Pons (tissue), 1 donor: ENCODE measurements around the gene GTPBP2.
"Not testable (repeated sequence)": the region's sequence is repeated elsewhere in the genome, so short reads cannot be mapped to it uniquely, and the experiment has no call there.

Experiments
- DNase-seq: peaks from one replicate; pipeline ENCODE4 v3.0.0-alpha.2; 2016; ENCODE audit warnings: low spot score

GTPBP2 gene

DNA sequence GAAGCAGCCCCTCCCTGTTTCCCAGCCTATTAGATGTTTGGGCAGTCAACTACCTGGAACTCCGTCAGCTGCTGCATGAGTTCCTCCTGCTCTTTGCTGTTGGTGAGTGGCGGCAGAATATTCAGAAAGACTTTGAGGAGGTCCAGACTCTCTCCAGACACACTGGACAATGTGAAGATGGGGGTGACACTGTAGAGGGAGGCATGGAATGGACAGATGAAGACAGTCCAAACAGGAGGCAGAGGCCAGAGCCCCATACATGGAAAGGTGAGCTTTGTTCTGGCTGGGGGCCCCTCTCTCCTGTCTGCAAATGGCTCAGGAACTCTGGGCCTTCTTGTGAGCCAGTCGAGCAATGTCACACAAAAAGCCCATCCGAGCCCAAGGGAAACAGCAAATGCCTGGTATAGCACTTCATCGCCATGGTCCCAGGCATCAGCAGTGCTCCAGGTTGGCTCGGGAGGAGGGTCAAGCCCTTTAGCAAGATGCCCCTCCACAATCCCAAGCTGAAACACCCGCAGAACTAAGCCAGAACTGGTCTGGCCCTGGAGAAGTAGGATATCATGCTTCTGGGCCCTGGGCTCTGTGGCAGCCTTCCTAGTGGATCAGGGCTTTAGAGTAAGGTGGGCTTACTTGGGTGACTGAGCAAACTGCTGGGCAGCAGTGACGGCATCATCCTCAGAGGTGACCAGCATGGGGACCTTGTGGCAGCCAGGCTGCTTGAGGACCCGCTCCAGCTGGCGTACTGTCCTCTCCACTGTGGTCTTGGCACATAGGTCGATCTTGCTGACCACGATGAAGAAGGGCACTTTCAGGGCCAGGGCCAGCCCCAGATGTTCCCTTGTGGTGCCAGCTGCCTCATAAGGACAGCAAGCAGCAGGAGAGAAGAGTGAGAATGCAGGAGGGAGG lies 4.9 kb downstream of the GTPBP2 start:
- no peak for DNase-seq

DNA sequence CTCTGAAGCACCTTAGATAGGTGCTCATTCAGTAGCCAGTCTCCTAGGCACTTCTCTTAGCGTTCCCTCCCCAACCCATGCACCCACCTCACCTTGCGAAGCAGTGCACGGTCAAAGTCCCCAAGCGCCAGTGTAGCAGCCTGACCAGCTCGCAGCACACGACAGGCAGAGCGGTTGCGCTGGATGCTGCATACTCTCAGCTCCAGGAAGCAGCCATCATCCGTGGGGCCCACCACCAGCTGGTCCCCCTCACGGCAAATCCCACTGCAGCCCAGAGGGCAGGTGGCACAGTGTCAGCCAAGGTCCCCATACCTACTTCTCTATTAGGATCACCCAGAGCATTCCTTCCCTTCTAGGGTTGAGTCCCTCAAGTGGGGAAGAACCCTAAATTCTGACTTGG lies 6.5 kb downstream of the GTPBP2 start:
- DNase-seq: no peak

DNA sequence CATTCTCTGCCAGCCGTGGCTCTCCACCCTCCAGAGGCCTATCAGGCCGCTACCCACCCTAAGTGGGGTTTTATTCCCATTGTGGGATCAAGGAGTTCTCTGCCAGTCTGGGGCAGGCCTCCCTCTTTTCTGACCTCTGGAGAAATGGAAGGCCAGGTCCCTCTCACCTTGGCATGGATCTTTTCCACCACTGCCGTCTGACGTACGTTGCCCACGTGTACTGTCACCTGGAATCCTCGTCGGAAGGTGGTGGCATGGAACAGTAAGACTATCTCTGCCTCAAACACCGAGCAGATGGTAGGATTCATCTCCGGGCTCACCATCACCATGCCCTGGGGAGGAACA lies 7.3 kb downstream of the GTPBP2 start:
- DNase-seq: no peak

DNA sequence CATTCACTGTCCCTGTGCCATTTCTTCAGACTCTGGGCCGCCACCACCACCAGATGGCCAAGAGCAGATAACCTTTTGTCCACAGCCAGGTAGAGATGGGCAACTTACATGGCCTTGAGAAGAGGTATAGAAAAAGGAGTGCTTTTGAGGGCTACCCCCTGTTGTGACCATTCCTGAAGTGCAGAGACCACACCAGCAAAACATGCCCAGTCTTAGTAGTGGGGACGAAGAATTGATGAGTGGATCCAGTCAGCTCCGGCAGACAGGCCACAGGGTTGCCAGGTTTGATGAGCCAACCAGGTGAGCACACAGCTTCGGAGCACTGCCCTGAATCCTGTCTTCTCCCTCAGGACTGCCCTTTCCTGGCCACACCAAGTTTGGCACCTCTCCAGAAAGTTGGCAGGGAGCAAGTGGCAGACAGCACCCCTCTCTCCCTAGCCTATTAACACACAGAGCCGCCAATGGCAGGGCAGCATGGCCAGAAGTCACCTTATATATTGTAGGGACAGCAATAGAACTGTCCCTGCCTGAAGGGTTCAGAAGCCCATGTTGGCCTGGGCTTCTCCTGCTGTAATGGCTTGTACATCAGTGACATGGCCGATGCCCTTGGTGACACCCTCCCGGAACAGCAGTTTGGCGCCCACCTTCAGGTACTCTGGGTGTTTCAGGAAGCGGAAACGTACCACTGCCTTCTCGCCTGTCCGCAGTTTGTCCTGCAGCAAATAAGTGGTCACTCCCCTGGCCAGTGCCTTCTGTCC lies 7.8 kb downstream of the GTPBP2 start:
- DNase-seq: no peak

DNA sequence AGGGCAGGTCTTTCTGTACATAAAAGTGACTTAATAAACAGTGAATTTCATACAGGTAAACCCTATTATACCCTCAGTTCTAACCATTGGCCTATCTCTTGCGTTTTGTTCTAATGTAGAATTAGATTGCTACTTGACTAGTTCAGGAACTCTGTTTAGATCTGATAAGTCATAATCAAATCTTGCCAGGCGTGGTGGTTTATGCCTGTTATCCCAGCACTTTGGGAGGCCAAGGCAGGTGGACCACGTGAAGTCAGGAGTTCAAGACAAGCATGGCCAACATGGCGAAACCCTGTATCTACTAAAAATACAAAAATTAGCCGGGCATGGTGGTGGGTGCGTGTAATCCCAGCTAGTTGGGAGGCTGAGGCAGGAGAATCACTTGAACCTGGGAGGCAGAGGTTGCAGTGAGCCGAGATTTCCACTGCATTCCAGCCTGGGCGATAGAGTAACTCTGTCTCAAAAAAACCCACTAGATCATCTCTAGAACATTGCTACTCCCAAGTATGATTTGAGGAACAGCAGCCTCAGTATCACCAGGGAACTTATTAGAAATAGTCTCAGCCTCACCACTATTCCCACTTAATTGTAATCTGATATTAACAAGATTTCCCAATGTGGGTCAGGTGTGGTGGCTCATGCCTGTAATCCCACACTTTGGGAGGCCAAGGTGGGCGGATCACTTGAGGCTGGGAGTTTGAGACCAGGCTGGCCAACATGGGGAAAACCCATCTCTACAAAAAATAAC lies 12.2 kb downstream of the GTPBP2 start:
- no peak for DNase-seq

DNA sequence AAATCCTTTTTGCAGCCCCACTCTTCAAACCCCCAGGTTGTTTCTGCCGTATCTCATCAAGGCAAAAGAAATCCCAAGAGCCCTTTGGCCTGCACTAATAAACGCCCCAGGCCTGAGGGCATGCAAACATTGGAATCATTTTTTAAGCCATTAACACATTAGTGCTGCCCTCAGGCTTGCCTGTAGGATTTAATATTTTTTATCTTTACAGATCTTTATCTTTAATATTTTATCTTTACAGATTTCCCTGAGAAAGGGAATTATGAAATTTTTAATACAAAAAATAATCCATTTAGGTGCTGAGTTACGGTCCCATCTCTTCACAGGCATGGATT lies 14.7 kb downstream of the GTPBP2 start:
- no peak for DNase-seq

DNA sequence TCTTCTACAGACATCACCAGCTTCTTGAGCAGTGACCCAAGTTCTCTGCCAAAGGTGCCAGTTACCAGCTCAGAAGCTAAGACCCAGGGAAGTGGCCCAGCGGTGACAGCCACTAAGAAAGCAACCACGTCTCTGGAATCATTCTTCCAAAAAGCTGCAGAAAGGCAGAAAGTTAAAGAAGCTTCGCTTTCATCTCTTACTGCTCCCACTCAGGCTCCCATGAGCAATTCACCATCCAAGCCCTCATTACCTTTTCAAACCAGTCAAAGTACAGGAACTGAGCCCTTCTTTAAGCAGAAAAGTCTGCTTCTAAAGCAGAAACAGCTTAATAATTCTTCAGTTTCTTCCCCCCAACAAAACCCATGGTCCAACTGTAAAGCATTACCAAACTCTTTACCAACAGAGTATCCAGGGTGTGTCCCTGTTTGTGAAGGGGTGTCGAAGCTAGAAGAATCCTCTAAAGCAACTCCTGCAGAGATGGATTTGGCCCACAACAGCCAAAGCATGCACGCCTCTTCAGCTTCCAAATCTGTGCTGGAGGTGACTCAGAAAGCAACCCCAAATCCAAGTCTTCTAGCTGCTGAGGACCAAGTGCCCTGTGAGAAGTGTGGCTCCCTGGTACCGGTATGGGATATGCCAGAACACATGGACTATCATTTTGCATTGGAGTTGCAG lies 15.2 kb downstream of the GTPBP2 start:
- DNase-seq: no peak

DNA sequence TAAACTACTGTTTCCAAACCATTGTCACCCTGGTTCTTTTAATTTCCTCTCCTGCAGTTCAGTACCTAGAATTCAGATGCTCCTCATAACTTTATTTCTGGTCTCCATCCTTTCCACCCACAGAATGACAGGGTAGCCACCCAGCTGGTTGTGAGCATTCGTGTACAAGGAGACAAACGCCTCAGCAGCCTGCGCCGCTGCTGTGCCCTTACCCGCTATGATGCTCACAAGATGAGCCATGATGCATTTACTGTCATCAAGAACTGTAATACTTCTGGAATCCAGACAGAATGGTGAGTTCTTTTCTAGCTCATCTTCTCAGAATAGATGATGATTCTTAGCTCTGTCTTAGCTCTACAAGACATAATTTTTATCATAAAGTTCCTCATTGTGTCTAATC lies 18.6 kb downstream of the GTPBP2 start:
- DNase-seq: no peak

DNA sequence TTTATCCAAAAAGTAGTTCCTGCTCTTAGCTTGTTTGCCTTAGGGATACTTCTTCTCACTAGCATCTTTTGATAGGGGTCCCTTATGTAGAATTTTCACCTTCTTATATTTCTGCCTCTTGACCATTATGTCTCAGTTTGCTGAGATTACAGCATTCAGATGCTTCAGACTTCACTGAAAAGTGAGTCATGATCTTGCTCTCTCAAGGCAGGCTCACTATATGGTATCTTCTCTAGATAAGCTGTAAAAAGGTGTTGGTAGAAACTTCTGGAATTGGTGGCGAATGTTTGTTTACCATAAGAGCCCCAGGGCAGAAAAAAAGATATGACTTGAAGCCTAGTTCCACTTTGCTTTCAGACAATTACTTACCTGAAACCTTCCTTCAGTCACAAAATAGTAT lies 19.7 kb downstream of the GTPBP2 start:
- DNase-seq: no peak

DNA sequence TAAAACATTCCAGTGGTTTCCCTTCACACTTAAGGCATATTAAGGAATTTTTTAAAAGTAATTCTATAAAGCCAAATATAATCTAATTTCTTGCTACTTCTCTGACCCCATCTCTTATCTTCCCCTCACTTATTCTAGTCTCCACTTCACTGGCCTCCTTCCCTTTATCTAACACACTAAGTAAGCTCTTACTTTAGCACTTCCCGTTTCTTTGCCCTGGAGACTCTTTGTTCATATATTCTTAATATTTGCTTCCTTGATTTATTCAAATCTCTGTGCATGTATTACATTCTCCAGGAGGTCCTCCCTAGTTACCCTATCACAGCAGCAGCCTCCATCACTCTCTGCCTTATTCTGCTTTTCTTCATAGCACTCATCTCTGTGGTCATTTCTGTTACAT lies 20.3 kb downstream of the GTPBP2 start:
- DNase-seq: no peak

DNA sequence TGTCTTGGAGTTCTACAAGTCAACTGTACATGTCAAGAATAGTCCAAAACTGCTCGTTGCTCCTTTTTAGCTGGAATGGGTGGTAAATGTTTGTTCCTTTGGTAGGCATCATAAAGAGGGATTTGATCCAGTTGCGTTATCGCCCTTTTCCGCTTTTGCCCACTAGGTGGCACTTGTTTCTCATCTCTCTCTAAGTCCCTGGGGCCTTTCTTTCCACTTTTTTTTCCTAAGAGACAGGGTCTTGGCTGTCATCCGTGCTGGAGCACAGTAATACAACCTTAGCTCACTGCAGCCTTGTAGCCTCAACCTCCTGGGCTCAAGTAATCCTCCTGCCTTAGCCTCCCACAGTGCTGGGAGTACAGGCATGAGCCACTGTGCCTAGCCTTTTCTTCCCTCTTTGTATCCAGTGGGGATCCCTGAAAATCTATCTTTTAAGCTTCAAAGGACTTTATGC lies 20.7 kb downstream of the GTPBP2 start:
- peak; percentile 82 for DNase-seq

DNA sequence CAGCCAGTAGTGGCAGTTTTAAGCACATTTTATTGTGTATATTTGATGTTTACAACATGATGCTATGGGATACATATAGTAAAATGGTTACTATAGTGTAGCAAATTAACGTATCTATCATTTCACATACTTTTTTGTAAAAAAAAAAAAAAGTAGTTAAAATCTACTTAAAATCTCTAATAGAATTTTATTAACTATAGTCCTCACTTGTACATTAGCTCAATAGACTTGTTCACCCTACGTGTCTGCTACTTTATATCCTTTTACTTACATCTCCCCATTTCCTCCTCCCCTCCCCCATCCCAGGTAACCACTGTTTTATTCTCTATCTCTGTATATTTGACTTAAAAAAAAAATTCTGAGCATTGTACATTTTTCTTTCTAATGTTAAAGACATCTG lies 23.0 kb downstream of the GTPBP2 start:
- DNase-seq: no peak

DNA sequence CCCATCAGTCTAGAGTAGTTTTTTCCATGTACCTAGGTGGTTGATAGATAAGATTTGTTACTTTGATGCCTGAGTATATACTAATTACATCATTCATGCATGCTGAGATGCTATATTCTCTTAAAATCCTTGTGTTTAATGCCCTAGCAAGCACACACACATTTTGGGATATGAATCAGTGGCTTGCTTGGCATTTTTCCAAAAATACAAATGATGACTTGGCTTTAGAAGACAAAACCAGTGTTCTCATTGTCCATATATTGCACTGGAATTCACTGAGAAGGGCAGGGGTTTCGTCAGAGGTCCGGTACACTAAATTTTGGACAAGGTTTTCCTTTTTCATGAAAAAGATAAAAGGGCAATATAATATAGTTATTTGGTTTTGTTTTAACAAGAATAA lies 24.9 kb downstream of the GTPBP2 start:
- no peak for DNase-seq

DNA sequence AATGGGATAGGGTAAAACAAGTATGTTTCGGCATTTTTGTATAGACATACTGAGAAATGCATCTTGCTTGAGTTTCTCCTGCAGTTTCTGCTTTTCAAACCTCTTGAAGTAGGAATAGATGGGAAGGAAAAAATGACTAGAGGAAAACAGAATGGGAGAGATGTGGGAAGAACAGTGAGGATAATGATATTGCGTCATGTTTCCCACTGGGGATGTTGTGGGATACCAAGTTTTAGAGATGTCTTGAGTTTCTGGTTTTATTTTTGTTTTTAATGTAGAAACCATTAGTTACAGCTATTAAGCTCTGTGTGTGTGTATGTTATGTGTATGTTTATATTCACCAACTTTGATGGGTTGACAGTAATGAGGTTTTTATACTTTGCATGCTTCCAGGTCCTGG lies 28.5 kb downstream of the GTPBP2 start:
- no peak for DNase-seq

DNA sequence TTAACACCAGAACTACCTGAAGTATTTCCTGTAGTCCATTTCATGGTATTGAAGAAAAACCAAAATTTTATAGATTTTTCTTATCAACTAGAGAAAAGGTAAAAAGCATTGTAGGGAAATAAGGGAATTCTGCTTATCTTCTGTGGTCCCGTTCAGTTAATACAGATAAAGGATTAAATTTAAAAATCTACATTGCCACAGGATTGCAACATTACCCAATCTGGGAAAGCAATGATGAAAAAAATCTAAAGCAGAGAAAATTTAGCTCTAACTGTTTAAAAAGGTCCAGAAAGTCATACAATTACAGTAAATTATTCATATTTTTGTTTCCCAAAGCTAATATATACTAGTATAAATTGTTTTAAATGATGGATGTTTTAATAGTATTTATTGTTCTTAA lies 35.1 kb downstream of the GTPBP2 start:
- DNase-seq: no peak

DNA sequence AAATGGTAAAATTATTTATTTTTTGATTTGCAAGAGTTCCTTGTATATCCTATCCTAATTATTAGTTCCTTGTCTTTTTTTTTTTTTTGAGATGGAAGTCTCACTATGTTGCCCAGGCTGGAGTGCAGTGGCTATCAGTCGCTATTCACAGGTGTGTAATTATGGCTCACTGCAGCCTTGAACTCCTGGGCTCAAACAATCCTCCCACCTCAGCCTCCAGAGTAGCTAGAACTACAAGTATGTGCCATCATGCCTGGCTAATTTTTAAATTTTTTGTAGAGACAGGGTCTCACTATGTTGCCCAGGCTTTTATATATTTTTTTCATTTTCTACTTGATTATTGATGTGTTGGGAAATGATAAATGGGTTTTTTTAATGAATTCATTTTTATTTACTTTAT lies 39.5 kb downstream of the GTPBP2 start:
- DNase-seq: not testable (repeated sequence)

DNA sequence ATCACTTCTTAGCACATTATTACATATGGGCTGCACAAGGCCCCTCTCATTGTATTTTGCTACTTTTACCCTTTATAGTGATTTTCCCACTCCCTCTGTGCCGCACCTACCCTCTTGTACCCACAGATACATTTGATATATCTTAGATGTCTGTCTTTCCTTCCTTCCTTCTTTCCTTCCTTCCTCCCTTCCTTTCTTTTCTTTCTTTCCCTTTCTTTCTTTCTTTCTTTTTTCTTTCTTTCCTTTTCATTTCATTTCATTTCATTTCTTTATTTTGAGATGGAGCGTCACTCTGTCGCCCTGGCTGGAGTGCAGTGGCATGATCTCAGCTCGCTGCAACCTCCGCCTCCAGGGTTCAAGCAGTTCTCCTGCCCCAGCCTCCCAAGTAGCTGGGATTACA lies 40.9 kb downstream of the GTPBP2 start:
- DNase-seq: no peak

DNA sequence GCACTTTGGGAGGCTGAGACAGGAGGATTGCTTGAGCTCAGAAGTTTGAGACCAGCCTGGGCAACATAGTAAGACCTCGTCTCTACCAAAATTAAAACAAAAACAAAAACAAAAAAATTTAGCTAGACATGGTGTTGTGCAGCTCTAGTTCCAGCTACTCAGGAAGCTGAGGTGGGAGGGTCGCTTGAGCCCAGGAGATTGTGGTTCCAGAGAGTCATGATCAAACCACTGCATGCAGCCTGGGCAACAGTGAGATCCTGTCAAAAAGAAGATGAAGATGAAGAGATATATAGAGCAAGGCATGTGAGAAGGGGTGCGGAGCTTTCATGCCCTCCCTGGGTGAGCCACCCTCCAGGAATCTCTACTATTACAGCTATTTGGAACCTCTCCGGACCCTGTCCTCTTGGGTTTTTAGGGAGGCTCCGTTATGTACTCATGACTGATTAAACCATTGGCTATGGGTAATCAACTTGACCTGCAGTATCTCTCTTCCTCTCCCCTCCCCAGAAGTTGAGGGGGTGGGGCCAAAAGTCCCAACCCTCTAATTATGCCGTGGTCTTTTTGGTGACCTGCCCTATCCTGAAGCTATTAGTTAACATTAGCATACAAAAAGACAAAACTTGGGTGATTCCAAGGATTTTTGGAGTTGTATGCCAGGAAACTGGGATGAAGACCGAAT lies 44.0 kb downstream of the GTPBP2 start:
- DNase-seq: no peak

DNA sequence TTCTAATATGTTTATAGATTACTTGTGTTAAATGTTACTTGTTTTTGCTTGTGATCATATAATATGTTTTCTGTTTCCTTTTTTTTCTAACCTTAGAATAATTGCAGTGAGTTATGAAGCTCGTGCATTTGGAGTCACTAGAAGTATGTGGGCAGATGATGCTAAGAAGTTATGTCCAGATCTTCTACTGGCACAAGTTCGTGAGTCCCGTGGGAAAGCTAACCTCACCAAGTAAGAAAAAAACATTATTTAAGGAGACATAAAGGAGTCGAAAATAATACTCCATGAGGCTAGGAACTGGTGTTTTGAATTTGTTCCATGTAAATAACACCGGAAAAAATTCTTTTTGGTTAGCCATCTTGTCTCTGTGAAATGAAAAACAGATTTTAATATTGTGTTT lies 46.2 kb downstream of the GTPBP2 start:
- DNase-seq: no peak

DNA sequence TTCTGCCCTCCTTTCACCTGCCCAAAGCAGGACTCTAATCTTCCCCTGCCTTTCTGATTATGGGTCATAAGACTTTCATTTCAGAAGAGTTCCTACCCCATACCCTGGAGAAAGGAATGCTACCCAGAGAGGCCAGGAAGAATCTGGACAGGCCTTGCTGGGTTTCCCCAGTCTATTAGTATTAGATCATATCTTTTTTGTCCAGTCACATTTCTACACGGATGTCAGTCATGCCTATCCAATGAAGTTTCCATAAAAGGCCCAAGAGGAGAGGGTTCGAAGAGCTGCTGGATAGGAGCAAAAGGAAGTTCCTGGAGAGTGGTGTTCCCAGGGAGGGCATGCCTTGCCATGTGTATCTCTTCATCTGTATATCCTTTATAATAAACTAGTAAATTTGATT lies 49.9 kb downstream of the GTPBP2 start:
- DNase-seq: no peak

DNA sequence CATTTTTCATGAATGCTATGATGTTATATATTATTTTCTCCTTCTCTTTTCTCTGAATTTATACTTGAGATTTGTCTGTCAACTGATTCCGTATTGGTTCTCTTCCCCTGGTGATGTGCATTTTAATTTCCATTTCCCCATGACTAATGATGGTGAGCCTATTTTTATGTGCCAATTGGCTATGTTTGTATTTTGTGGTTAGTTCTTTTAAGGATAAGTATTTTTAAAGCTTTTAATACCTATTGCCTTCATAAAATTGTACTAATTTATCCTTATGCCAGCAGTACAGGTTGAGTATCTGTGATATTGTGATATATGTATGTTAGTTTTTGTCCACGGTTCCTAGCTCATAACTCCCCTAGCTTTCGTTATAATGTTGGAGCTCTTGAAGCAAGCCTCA lies 50.3 kb downstream of the GTPBP2 start:
- no peak for DNase-seq
